Measurements from ENCODE around the gene SLC38A10.

Gene SLC38A10

DNA sequence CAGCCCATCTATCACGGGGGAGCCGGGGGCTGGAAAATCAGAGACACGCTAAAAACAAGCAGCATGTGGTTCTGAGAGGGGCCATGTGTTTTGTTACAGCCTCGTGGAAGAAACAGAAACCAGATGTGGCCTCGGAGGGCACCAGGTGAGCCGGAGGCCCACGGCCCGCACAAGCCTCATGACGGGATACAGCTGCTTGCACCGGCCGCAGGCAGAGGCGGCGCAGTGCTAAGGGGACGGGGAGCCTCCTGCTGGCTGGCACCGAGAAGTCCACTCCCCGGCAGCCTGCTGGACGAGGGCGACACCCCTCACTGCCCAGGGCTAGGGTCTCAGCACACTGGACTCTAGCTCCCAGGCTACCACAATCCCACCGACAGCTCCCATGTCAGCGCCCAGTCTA is 36.8 kb downstream of the SLC38A10 start:
- DNase-seq, result no peak
- H3K27ac ChIP-seq, result no peak overlapping the region

GRCh38 chr17:81257533-81257932 is 37.6 kb downstream of the SLC38A10 start:
- Histone ChIP-seq H3K9me3 (ENCODE audit: severe bottlenecking) (no peaks in the 10 kb centered on the region), H3K4me3 (ENCODE audit: low read depth, low read length) (no peak overlapping the region), H3K27ac (no peak overlapping the region), H3K36me3 (peaks cover 20% of the 10 kb centered on the region), H3K27me3 (ENCODE audit: insufficient read depth, low read depth, severe bottlenecking) (no peaks in the 10 kb centered on the region)
- no peak for TF ChIP-seq CTCF (IDR thresholded peaks at IDR 0.05; ENCODE audit: low read depth, low read length)
- DNase-seq, result no peak

More for the DNA sequence above, 36.8 kb downstream of the SLC38A10 start:
- Histone ChIP-seq H3K9me3 (ENCODE audit: severe bottlenecking) (no peaks in the 10 kb centered on the region), H3K27me3 (ENCODE audit: insufficient read depth, low read depth, severe bottlenecking) (no peaks in the 10 kb centered on the region), H3K4me3 (ENCODE audit: low read depth, low read length) (no peak overlapping the region), H3K36me3 (peaks cover 20% of the 10 kb centered on the region)
- TF ChIP-seq CTCF (IDR thresholded peaks at IDR 0.05; ENCODE audit: low read depth, low read length), result peak; percentile 74

DNA sequence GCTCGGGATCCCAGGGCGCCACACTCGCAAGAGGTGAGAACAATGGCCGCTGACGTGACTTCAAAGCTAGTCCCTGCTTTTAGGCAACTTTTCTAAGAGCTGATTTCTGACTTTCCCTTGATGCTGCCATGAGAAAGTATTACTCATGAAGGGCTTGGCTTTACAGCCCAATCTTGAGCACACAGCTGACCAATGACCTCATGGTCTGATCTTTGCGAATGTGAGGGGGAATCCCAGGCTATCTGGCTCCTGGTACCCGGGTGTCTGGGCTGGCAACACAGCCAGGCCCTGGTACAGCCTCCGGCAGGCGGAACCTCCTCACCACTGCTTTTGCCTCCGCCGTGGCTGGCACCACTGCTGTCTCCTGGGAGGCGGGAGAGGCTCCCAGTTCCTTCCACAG is 38.5 kb downstream of the SLC38A10 start:
- no peak for TF ChIP-seq CTCF (IDR thresholded peaks at IDR 0.05; ENCODE audit: low read depth, low read length)
- no peak overlapping the region for H3K27ac ChIP-seq
- no peak overlapping the region for H3K4me3 ChIP-seq (ENCODE audit: low read depth, low read length)
- no peaks in the 10 kb centered on the region for H3K27me3 ChIP-seq (ENCODE audit: insufficient read depth, low read depth, severe bottlenecking)
- no peak for DNase-seq
- no peaks in the 10 kb centered on the region for H3K9me3 ChIP-seq (ENCODE audit: severe bottlenecking)
- H3K36me3 ChIP-seq, result peaks cover 20% of the 10 kb centered on the region

GRCh38 chr17:81254955-81255717 is 40.0 kb downstream of the SLC38A10 start:
- DNase-seq, result peak; percentile 91
- Histone ChIP-seq H3K27me3 (ENCODE audit: insufficient read depth, low read depth, severe bottlenecking) (no peaks in the 10 kb centered on the region), H3K27ac (peak overlapping the region; percentile 13), H3K9me3 (ENCODE audit: severe bottlenecking) (no peaks in the 10 kb centered on the region), H3K36me3 (peaks cover 17% of the 10 kb centered on the region), H3K4me3 (ENCODE audit: low read depth, low read length) (no peak overlapping the region; the same call in 1 of the 2 replicates)
- peak; percentile 85 for TF ChIP-seq CTCF (IDR thresholded peaks at IDR 0.05; ENCODE audit: low read depth, low read length)

GRCh38 chr17:81253358-81254131 is 41.6 kb downstream of the SLC38A10 start:
- peak; percentile 72 for DNase-seq
- peak; percentile 90 for TF ChIP-seq CTCF (IDR thresholded peaks at IDR 0.05; ENCODE audit: low read depth, low read length)
- no peaks in the 10 kb centered on the region for H3K27me3 ChIP-seq (ENCODE audit: insufficient read depth, low read depth, severe bottlenecking)
- H3K4me3 ChIP-seq (ENCODE audit: low read depth, low read length), result no peak overlapping the region
- H3K9me3 ChIP-seq (ENCODE audit: severe bottlenecking), result no peaks in the 10 kb centered on the region
- peak overlapping the region; percentile 91 for H3K27ac ChIP-seq
- H3K36me3 ChIP-seq, result peaks cover 9% of the 10 kb centered on the region

All from WERI-Rb-1 (cell line).